GM18526 (cell line): ENCODE measurements around the gene DOCK10.

Source experiments
- POLR2A ChIP-seq: IDR thresholded peaks from 3 replicates; pipeline ENCODE4 v1.6.1; 2011; ENCODE audit not compliant: insufficient read length; ENCODE audit errors: extremely low read depth

DOCK10 gene

DNA sequence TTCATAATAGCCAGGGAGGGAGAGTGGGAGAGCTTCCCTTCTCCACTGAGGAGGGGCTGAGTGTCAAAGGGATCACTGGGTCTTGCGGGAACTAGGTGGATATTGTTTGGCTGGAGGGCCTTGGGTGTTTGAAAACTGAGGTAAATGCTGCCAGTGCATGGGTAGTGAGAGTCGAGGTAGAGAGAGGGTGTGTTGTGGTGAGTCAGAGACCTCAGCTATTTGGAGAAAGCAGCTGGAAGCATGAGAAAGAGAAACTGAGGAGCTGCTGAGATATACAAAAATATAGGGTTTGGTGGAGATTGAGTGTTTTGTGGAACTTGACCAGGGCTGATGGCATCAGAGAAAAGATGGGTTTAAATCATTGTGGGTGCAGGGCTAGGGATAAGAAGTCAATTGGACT lies 199.1 kb downstream of the DOCK10 start:
- TF ChIP-seq POLR2A: no peak

DNA sequence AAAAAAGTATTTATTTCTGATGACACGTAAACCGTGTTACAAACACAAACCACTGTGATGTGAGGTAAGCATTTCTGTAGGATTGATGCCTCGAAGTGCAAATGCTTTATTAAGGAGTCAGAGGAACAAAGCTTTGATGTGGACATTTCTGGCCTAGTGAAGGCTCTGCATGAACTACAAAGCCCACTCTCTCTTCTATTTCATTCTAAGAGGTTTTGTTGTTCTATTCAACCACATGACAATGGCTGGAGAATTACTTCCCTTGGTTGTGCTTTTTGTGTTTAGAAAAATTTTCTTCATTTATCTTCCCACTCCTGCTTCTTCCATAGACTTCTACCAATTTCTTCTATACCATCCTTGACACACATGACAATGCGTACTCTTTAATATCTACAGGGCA lies 200.4 kb downstream of the DOCK10 start:
- no peak for TF ChIP-seq POLR2A

DNA sequence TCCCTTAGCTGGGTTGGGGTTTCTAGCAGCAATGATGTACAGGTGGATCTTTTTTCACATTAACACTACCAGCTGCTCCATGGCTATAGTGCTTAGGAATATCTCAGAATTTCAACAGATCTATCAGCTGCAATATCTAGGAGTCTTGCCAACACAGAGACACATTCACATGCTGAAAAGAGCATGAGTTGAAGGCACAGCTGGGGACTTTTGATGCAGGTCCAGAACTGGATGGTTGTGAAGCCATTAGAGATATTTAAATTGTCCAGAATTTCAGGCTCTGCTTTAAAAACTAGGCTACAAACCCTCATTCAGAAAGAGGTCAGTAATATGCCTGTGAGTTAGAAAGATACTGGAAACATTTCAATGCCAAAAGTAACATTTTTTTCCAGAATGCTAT lies 203.9 kb downstream of the DOCK10 start:
- no peak for TF ChIP-seq POLR2A

DNA sequence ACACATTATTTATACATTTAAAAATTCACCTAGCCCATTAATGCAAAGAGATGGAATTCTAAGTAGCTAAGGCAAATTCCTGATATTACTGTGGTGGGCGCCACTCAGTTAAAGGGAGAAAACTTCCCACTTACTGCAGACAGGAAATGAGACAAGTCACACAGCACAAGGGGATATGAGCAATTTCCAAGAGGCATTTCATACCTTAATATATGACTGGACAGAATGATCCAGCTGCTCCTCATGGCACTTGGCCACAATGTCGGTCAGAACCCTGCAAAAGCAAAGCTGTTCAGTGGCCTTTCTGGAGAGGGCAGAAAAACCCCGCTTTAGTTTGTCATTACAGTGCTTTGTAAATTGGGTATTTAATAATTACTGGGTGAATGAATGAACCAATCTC lies 204.7 kb downstream of the DOCK10 start:
- no peak for TF ChIP-seq POLR2A

DNA sequence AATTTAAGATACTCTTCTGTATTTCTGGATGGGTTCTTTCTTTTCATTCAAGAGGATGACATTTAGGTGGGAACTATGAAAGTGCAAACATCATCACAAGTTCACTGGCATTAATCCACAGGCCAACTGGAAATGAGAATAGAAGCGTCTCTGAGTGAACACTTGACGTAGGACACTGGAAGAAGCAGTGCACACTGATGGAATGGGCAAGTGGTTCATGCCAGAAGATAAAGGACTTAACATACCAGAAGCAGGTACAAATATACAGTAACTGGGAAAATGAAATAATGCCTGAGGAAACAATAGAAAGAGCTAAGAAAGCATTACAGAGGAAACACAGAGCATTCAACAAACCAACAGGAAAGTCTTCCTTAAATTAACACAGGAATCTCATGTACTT lies 205.2 kb downstream of the DOCK10 start:
- TF ChIP-seq POLR2A: no peak

DNA sequence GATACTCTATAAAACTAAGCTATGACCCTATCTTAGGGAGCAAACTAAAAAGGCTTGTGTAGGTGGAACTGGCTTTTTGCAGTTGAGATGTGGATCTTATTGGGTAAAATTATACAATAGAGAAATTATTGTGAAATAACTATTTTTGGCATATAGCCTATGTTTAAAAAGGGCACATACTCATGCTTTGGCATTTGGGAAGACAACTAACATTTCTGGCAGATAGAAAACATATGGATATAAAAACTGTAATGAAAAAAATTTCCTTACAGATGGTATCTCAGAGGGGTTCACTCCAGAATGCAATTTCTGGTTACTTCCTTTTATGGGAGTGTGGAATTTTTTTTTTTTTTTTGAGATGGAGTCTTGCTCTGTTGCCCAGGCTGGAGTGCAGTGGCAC lies 206.0 kb downstream of the DOCK10 start:
- TF ChIP-seq POLR2A: no peak

DNA sequence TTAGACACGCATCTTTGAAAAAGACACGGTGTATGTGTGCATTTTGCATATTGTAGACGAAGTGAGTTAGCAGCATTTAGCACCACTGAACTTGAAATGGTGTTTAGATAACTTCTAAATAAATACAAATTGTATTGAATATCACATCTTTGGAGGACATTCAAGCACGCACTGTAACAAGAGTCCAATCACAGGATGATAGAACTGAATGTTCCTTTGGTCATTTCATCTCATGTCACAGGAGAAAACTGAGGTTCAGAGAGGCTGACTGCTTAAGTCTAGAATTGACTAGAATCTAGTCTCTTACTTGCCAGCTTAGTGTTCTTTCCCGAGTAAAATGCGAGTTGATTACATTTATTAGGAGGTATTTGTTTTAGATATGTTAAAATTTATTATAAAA lies 206.9 kb downstream of the DOCK10 start:
- TF ChIP-seq POLR2A: no peak

DNA sequence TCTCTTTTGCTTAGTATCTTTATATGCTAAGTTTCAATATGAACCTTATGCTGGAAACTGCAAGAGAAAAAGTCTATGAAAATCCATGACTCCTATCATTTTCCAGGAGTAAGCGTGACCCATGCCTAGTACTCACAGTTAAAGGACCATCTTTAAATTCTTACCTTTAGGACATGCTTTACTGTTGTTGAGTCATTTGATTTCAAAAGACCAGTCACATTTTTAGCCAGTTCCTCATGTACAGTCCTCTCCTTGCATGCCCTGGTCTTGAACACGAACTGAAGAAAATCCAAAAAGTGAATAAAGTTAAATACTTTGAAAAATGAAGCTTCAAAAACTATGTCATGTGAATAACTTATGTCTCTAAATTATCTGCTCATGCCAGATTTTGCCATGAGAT lies 208.3 kb downstream of the DOCK10 start:
- no peak for TF ChIP-seq POLR2A

DNA sequence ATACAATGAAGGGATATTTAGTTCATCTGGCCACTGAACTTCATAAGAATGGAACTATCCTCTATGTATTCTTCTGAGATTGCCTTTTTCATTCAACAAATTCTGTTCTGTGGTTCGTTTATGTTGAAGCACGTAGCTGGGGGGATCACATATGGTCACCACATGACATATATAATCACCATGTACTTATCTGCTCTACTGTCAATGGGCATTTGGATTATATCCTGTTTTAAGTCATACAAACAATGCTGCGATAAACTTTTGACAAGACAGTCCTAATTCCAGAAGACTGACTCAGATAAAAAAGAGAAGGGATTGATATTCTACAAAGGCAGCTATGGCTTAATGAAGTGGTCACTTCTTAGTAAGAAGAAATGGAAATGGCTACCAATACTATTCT lies 210.1 kb downstream of the DOCK10 start:
- no peak for TF ChIP-seq POLR2A

DNA sequence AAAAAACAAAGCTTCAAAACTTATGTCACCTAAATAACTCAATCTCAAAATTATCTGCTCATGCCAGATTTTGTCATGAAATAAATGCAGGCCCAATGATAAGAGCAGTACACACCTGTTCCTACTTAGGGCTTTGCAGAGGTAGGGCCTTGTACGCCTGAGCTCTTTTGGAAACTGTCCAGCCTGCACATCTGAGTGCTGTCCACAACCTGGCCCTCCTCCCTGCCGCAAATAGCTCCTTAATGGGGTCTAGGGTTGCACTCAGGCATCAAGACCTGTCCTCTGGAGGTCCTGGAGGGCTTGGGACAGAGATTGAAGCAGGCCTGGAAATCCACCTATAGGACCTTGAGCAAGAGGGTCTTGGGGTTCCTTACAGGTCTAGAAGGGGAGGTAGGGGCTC lies 210.7 kb downstream of the DOCK10 start:
- no peak for TF ChIP-seq POLR2A

DNA sequence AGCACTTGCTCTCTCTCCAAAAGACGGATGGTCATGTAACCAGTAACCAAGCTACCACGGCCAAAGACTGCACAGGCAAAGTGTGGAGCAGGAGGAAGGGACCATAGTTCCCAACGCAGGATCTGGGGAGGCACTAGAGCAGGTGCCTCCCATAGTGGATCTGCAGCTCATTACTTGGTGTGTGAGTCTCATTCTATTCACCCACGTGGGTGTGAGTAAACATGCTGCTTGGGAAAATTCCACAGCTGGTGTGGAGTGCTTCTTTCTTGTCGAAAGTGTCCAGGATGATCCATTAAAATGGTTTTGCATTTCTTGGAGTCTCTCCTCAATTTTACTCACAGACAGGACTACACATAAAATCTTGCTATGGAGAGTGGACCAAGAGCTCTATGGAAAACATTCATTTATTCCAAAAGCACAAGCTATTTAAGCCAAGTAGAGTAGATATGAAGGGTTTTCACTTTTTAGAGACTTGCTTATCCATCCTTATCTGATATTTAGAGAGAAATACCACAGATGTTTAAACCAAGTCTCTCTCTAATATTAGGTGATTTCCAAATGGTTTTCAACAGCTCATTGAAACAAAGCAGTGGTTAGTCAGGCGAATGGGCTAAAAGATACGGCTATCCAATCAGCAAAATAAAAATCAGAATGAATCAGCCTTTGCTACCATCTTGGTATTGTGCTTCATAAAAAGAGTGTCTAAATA lies 221.8 kb downstream of the DOCK10 start:
- no peak for TF ChIP-seq POLR2A

DNA sequence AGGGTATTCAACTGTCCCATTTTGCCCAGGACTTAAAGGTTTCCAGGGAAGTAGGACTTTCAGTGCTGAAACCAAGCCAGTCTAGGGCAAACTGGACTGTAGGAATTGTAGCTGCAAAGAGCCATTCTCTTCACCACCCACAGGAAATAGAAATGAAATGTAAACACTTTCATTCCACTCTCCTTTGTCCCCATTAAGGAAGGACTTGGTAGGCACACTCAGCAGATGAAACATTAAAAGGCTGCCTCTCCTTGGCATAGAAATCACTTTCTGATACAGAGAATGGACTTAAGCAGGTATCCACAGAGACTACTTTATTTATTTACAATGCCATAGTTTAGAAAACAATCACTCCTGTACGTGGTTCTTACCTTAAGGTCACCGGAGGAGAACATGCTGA lies 223.2 kb downstream of the DOCK10 start:
- no peak for TF ChIP-seq POLR2A

DNA sequence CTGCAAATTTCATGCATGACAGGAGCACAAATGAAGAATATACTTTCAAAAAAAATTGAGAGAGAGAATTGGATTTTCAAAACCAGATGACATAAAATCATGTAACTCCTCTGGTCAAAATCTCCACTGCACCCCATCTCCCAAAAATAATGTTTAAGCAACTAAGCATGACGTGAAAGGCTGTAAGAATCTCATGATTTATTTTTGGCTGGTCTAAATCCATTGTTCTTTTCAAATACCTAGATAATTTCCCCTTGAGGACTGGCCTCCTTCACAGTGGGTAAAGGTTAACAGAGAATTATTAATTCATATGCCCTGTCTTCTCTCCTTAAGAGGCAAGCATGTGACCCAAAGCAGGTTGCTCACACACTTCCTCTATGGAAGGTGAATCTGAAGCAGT lies 224.6 kb downstream of the DOCK10 start:
- no peak for TF ChIP-seq POLR2A

DNA sequence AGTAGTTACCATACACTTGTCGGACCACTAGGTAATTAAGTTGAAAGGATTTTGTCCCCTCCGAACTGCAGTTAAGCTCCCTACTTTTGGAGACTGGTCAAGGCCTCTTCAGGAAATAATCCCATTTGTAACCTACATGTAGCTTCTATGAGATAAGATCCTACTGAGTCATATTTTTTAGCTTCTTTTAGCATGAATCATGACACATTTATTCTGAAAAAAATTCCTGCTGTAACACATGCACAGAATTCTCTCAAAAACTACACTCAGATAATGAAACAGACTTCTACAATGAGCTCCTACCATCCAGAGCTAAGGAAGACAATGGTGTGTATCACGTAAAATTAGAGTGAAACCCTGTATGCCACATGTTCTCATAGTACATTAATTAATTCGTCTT lies 225.5 kb downstream of the DOCK10 start:
- no peak for TF ChIP-seq POLR2A

DNA sequence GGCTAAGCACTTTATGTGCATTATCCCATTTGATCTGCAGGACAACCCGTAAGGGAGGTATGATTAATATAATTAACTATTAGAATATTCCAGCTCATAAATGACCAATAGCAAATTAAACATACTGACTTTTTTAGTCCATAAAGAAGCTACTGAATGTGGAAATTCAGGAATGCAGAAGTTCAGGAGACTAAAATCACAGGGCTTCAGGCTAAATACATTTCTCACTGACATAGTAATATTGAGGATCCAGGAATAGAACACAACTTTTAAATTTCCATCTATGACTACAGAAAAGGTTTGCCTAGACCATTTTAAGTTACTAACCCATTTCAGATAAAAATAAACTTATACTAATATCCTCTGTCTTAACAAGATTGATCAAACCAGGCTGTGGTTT lies 228.7 kb downstream of the DOCK10 start:
- TF ChIP-seq POLR2A: no peak

DNA sequence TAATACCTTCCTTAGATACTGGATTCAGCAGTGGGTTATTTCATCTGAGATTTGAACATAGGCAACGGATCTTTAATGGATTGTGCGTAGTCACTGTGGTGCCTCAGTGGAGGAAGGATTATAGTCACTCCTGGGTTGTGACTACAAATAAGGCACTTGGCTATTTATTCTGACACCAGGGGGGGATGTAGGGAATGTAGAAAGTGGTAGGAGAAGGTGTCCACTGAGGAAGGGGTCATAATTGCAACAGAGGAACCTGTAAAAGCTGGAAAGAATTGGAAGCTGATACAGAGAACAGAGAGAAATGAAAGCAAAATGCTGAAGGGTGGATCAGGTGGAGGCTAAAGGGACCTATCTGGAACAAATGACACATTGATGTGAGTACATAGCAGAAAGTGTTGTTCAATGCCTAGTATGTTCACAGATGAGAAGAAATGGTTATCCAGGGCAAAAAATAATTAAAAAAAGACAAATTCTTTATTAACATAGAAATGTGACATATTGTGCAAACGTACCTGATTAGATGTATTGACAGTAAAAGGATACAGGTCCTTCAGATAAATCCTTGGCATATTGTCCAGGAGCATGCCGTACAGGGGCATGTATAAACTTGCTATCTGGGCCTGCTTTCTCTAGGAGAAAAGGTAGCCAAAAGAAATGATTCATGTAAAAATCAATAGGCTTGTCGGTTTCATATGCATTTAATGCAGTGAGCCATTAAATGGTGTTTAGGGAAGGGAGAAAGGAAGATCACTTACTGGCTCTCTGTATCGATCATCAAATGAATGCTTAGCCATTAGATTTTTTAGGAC lies 234.9 kb downstream of the DOCK10 start:
- no peak for TF ChIP-seq POLR2A

DNA sequence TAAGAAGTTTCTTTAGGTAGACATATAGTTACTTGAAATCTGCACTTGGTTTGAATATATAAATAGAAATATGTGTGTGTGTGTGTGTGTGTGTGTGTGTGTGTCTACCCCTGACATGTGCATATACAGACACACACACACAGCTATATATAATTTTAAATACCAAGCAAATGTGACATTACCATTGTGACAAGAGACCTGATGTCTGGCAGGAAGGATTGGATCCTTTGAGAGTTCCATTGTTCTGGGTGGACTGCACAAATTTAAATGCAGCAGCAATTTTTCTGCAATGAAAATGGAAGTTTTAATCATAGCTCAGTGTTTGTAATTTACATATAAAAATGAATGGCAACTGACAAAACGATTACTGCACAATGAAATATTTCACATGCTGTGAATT lies 238.3 kb downstream of the DOCK10 start:
- no peak for TF ChIP-seq POLR2A

DNA sequence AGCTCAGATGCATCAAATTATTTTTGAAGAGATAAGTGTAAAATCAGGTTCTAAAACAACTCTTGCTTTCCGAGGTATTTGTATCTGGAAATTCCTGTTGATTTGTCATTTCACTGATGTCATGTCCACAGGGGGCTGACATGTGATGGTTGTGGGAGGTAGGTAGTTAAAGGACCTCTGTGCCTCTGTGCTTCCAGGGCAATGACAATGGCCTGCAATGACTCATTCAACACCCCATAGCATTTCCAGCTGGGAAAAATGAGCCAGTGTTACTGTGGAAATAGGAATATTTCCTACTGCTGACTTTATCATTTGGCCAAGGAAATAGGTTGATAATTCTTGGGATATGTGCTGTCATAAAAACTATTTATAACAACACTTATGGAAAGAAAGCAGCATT lies 239.9 kb downstream of the DOCK10 start:
- TF ChIP-seq POLR2A: no peak

DNA sequence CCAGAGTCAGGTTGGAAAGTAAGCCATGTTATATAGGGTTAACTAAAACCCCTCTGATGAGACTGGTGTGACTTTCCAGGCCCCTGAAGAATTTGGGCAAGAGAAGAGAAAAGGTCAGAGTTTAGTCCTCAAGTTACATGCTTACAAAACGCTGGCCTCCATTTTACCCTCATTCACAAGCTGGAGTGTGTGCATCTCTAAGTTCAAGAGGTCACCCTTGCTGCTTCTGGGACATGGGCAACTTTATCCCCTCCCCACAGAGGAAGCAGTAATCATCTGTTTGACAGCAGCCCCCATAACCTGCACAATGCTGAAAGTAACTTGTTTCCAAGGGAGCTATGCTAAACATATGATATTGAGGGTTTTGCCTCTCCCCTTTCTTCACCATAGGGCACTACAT lies 240.9 kb downstream of the DOCK10 start:
- no peak for TF ChIP-seq POLR2A
